Lower lobe of right lung (tissue), 2 donors: ENCODE data around the gene MYH15. TPM values are rescaled to one million over a fixed set of nuclear protein-coding genes. Genes with fewer than 3 reads are reported as not detected.

Experiments
- ATAC-seq, 2 donors: fragments of 200-7000 bp; cut with Tn5 transposase; one replicate each; pipeline ENCODE4 v1.9.1; 2020 to 2022; ENCODE audit warnings: mild to moderate bottlenecking in 2 of 2, moderate library complexity in 2 of 2
- DNase-seq: peaks from one replicate; pipeline ENCODE4 v3.0.0-alpha.2; 2020
- H3K27ac ChIP-seq: fragments of 200-600 bp; one replicate; pipeline ENCODE4 v1.8.0; 2022
- H3K27me3 ChIP-seq: fragments of 200-600 bp; one replicate; pipeline ENCODE4 v1.8.0; 2022; ENCODE audit warnings: low read depth
- H3K36me3 ChIP-seq: fragments of 200-600 bp; one replicate; pipeline ENCODE4 v1.8.0; 2022; ENCODE audit warnings: mild to moderate bottlenecking
- H3K4me1 ChIP-seq: fragments of 200-600 bp; one replicate; pipeline ENCODE4 v1.8.0; 2022
- H3K4me3 ChIP-seq: fragments of 200-600 bp; one replicate; pipeline ENCODE4 v1.8.0; 2022; ENCODE audit warnings: mild to moderate bottlenecking
- H3K9me3 ChIP-seq: fragments of 200-600 bp; one replicate; pipeline ENCODE4 v1.8.0; 2022
- CTCF ChIP-seq: fragments of 200-600 bp; IDR thresholded peaks from one replicate; pipeline ENCODE4 v1.8.0; 2022; ENCODE audit warnings: antibody characterized with exemption, mild to moderate bottlenecking
- intact Hi-C: fragments of 100-400 bp; cut with DNase I; formaldehyde crosslinking; loops from one replicate; pipeline ENCODE4 v1.11.0; 2022
- total RNA-seq: library from RNA; stranded (reverse); fragmentation: NEBNext Ultra II Directional; extraction: Animal tissue kit (Norgen Biotek cat#: 25700); gene quantifications from one replicate; pipeline ENCODE4 v1.2.1, GENCODE V29; 2021
- donor health status: DM: no; HTN: yes; CAD: no; lungs with severe emphysema.

Gene MYH15
- total RNA-seq, 1 donor from 2014 or later = 1.0 TPM

GRCh38 chr3:108430540-108430939, 79.9 kb downstream of the MYH15 start:
- H3K27ac ChIP-seq = no peak overlapping the region
- no peaks in the 10 kb centered on the region for H3K4me1 ChIP-seq
- H3K27me3 ChIP-seq = no peaks in the 10 kb centered on the region
- DNase-seq = no peak
- no peak overlapping the region for H3K4me3 ChIP-seq
- ATAC-seq = no peak
- intact Hi-C loops = no loop called here
- no peaks in the 10 kb centered on the region for H3K36me3 ChIP-seq
- no peaks in the 10 kb centered on the region for H3K9me3 ChIP-seq
- TF ChIP-seq CTCF = no peak

GRCh38 chr3:108428586-108428985, 81.8 kb downstream of the MYH15 start:
- H3K4me3 ChIP-seq = no peak overlapping the region
- intact Hi-C loops = no loop called here
- TF ChIP-seq CTCF = no peak
- peak; percentile 49 to 58 for ATAC-seq
- no peaks in the 10 kb centered on the region for H3K36me3 ChIP-seq
- no peak for DNase-seq
- peak overlapping the region; percentile 4 for H3K27ac ChIP-seq
- H3K9me3 ChIP-seq = no peaks in the 10 kb centered on the region
- H3K4me1 ChIP-seq = no peaks in the 10 kb centered on the region
- no peaks in the 10 kb centered on the region for H3K27me3 ChIP-seq

GRCh38 chr3:108420926-108421325, 89.5 kb downstream of the MYH15 start:
- DNase-seq (no peak), ATAC-seq (no peak)
- H3K4me3 ChIP-seq = no peak overlapping the region
- no peaks in the 10 kb centered on the region for H3K9me3 ChIP-seq
- TF ChIP-seq CTCF = no peak
- no peaks in the 10 kb centered on the region for H3K36me3 ChIP-seq
- intact Hi-C loops = no loop called here
- no peaks in the 10 kb centered on the region for H3K4me1 ChIP-seq
- no peak overlapping the region for H3K27ac ChIP-seq
- H3K27me3 ChIP-seq = no peaks in the 10 kb centered on the region

GRCh38 chr3:108416111-108416869, 94.1 kb downstream of the MYH15 start:
- H3K27ac ChIP-seq = no peak overlapping the region
- intact Hi-C loops = no loop called here
- no peaks in the 10 kb centered on the region for H3K9me3 ChIP-seq
- no peak for TF ChIP-seq CTCF
- peaks cover 10% of the 10 kb centered on the region for H3K4me1 ChIP-seq
- no peaks in the 10 kb centered on the region for H3K27me3 ChIP-seq
- no peaks in the 10 kb centered on the region for H3K36me3 ChIP-seq
- no peak overlapping the region for H3K4me3 ChIP-seq
- no peak for DNase-seq
- no peak for ATAC-seq

GRCh38 chr3:108415661-108416060, 94.7 kb downstream of the MYH15 start:
- TF ChIP-seq CTCF = no peak
- DNase-seq = no peak
- Histone ChIP-seq H3K9me3 (no peaks in the 10 kb centered on the region), H3K4me3 (no peak overlapping the region), H3K27me3 (no peaks in the 10 kb centered on the region), H3K4me1 (peaks cover 15% of the 10 kb centered on the region), H3K36me3 (no peaks in the 10 kb centered on the region), H3K27ac (no peak overlapping the region)
- ATAC-seq = no peak
- intact Hi-C loops = no loop called here
